ENCODE results near the gene GPR27.

The GPR27 gene

DNA sequence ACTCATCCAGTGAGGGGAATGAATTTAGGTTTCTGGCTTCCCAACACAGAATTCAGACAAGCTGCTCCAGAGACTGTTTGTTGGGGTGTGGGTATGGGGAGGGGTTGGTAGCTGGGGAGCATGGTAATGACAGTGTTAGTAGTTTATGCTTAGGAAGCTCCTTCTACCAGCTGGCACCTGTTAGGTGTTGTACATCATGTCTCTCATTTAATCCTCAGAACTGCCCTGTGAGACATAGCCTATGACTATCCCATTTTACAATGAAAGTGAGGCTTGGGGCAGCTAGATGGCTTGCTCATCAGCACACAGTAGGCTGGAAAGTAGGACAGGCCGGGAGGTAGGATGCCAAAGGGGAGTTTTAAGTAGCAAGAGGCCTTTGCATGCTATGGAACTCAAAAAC is 31.0 kb upstream of the GPR27 start:
- Histone ChIP-seq H3K9me2 (replicated peaks; ENCODE audit: insufficient read depth, low read length) (no peaks in the 10 kb centered on the region), H3K27me3 (ENCODE audit: low read length) (no peaks in the 10 kb centered on the region), H3K4me2 (ENCODE audit: low read depth, low read length, poor library complexity, severe bottlenecking) (no peak overlapping the region), H3K4me3 (ENCODE audit: insufficient read depth, low read length, poor library complexity, severe bottlenecking) (no peak overlapping the region), H4K20me1 (ENCODE audit: low read depth, low read length) (no peaks in the 10 kb centered on the region), H3K9me3 (ENCODE audit: insufficient read depth, low read length) (no peaks in the 10 kb centered on the region), H3K27ac (ENCODE audit: low read depth, low read length) (no peak overlapping the region), H3F3A (ENCODE audit: insufficient read depth) (no peaks in the 10 kb centered on the region), H3K9ac (ENCODE audit: low read length) (no peak overlapping the region), H2AFZ (ENCODE audit: low read depth, low read length, severe bottlenecking) (no peak overlapping the region), H3K36me3 (ENCODE audit: low read length) (no peaks in the 10 kb centered on the region), H3K79me2 (ENCODE audit: insufficient read depth, low read length) (no peaks in the 10 kb centered on the region)
- no peak for TF ChIP-seq EZH2phosphoT487 (conservative IDR thresholded peaks at IDR 0.05; ENCODE audit: low read length)
- TF ChIP-seq, protein P1, sequence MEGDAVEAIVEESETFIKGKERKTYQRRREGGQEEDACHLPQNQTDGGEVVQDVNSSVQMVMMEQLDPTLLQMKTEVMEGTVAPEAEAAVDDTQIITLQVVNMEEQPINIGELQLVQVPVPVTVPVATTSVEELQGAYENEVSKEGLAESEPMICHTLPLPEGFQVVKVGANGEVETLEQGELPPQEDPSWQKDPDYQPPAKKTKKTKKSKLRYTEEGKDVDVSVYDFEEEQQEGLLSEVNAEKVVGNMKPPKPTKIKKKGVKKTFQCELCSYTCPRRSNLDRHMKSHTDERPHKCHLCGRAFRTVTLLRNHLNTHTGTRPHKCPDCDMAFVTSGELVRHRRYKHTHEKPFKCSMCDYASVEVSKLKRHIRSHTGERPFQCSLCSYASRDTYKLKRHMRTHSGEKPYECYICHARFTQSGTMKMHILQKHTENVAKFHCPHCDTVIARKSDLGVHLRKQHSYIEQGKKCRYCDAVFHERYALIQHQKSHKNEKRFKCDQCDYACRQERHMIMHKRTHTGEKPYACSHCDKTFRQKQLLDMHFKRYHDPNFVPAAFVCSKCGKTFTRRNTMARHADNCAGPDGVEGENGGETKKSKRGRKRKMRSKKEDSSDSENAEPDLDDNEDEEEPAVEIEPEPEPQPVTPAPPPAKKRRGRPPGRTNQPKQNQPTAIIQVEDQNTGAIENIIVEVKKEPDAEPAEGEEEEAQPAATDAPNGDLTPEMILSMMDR (IDR thresholded peaks at IDR 0.05; ENCODE audit: insufficient read depth, low read length, poor library complexity, severe bottlenecking), result no peak

DNA sequence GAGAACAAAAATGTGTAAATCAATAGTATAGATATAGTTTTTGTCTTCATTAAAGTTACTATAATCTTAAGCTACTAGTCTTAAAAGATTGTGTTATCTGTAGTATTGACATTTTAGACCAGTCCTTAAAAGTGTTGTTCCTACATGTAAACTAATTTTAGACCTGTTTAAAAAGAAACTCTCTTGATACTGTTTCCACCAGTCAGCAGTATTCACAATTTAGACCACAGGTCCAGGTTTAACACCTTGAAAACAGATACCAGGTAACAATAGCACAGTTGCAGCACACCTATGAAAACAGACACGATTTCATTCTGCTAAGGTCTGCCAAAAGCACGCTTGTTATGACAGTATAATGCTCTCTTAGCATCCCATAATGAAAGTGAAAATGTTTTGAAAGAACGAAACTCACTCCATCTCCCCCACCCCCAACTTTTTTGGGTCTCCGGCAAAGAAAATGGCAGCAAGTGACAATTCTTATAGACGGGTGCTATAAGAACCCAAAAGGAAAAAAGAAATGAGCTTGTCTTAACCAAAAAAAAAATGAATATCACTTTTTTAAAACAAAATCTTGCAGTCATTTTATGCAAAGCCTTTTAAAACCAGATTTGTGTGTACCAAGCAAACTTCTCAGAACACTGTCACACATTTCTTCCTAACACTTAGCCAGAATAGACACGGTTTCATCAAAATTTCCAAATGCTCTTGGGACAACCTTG is 30.0 kb upstream of the GPR27 start:
- H4K20me1 ChIP-seq (ENCODE audit: low read depth, low read length), result no peaks in the 10 kb centered on the region

DNA sequence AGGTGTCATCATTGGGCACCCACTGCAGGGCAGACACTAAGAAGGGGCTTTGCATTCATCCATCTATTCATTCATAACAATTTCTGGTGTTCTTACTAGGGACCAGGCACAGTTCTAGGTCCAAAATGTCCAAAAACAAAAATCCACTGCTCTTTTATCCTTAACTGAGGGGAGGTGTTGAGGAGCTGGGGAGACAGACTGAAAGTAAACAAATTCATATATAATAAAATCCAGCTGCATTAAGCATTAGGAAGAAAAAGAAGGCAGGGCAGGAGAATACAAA is 29.5 kb upstream of the GPR27 start:
- H3K9me3 ChIP-seq (ENCODE audit: insufficient read depth, low read length), result no peaks in the 10 kb centered on the region
- no peaks in the 10 kb centered on the region for H3K79me2 ChIP-seq (ENCODE audit: insufficient read depth, low read length)
- no peak overlapping the region for H3K4me3 ChIP-seq (ENCODE audit: insufficient read depth, low read length, poor library complexity, severe bottlenecking)
- H3F3A ChIP-seq (ENCODE audit: insufficient read depth), result no peaks in the 10 kb centered on the region
- no peaks in the 10 kb centered on the region for H4K20me1 ChIP-seq (ENCODE audit: low read depth, low read length)
- TF ChIP-seq, protein P1 (IDR thresholded peaks at IDR 0.05; ENCODE audit: insufficient read depth, low read length, poor library complexity, severe bottlenecking), result no peak
- no peak for TF ChIP-seq EZH2phosphoT487 (conservative IDR thresholded peaks at IDR 0.05; ENCODE audit: low read length)
- H3K27me3 ChIP-seq (ENCODE audit: low read length), result no peaks in the 10 kb centered on the region
- no peak overlapping the region for H3K27ac ChIP-seq (ENCODE audit: low read depth, low read length)
- no peaks in the 10 kb centered on the region for H3K9me2 ChIP-seq (replicated peaks; ENCODE audit: insufficient read depth, low read length)
- H3K4me2 ChIP-seq (ENCODE audit: low read depth, low read length, poor library complexity, severe bottlenecking), result peak overlapping the region; percentile 55
- H3K36me3 ChIP-seq (ENCODE audit: low read length), result no peaks in the 10 kb centered on the region
- H2AFZ ChIP-seq (ENCODE audit: low read depth, low read length, severe bottlenecking), result no peak overlapping the region
- H3K9ac ChIP-seq (ENCODE audit: low read length), result no peak overlapping the region

More for the DNA sequence above, 30.0 kb upstream of the GPR27 start:
- H3K9me3 ChIP-seq (ENCODE audit: insufficient read depth, low read length), result no peaks in the 10 kb centered on the region
- no peaks in the 10 kb centered on the region for H3F3A ChIP-seq (ENCODE audit: insufficient read depth)
- H3K4me3 ChIP-seq (ENCODE audit: insufficient read depth, low read length, poor library complexity, severe bottlenecking), result no peak overlapping the region
- no peaks in the 10 kb centered on the region for H3K36me3 ChIP-seq (ENCODE audit: low read length)
- no peaks in the 10 kb centered on the region for H3K27me3 ChIP-seq (ENCODE audit: low read length)
- H3K9ac ChIP-seq (ENCODE audit: low read length), result no peak overlapping the region
- no peaks in the 10 kb centered on the region for H3K79me2 ChIP-seq (ENCODE audit: insufficient read depth, low read length)
- H3K27ac ChIP-seq (ENCODE audit: low read depth, low read length), result no peak overlapping the region
- H2AFZ ChIP-seq (ENCODE audit: low read depth, low read length, severe bottlenecking), result no peak overlapping the region
- TF ChIP-seq, protein P1 (IDR thresholded peaks at IDR 0.05; ENCODE audit: insufficient read depth, low read length, poor library complexity, severe bottlenecking), result no peak
- TF ChIP-seq EZH2phosphoT487 (conservative IDR thresholded peaks at IDR 0.05; ENCODE audit: low read length), result no peak
- no peak overlapping the region for H3K4me2 ChIP-seq (ENCODE audit: low read depth, low read length, poor library complexity, severe bottlenecking)
- H3K9me2 ChIP-seq (replicated peaks; ENCODE audit: insufficient read depth, low read length), result no peaks in the 10 kb centered on the region

Data from SU-DHL-6 (cell line).